ENCODE measurements around the gene CARNS1.

The CARNS1 gene

GRCh38 chr11:67375320-67376055 is 40.0 kb upstream of the CARNS1 start:
- DNase-seq (ENCODE audit: low read depth, low spot score): no peak

- DNase-seq (ENCODE audit: low read depth, low spot score): no peak
Observed at GRCh38 chr11:67376063-67376820, 39.2 kb upstream of the CARNS1 start.

DNA sequence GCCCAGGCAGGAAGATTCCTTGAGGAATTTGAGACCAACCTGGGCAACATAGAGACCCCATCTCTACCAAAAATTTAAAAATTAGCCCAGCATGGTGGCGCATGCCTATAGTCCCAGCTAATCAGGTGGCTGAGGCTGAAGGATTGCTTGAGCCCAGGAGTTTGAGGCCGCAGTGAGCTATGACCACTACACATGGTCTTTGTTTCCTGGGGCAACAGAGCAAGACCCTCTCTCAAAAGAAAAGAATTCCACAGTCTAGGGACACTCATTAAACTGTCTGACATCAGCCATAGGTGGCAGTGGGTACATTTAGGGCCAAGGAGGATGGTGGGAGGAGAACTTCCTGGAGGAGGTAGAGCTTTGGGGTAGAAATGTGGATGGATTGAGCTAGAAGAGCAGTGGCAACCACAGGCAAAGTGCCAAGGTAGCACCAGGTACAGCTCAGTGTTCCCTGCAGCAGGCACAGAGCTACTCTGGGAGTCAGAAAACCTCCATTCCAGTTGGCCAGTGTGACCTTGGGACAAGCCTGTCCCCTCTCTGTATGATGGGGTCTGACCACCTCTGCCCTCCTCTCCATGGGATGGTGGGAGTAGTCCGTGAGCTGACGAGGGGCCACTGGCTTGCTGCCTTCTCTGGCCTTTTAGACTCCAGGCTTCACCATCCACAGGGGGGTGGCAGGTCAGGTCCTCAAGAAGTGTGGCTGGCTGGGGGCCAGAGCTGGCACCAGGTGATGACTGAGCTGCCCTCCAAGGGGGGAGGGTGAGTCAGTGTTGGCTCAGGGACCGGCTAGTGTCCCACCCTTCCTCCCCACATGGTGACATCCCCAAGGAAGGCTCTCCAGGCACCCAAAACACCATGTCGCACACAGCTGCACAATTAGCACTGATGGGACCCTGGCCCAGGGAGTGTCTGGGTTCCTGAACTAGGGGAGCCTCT is 38.3 kb upstream of the CARNS1 start:
- DNase-seq (ENCODE audit: low read depth, low spot score): no peak

GRCh38 chr11:67378544-67378943 is 36.9 kb upstream of the CARNS1 start:
- DNase-seq (ENCODE audit: low read depth, low spot score): no peak

DNA sequence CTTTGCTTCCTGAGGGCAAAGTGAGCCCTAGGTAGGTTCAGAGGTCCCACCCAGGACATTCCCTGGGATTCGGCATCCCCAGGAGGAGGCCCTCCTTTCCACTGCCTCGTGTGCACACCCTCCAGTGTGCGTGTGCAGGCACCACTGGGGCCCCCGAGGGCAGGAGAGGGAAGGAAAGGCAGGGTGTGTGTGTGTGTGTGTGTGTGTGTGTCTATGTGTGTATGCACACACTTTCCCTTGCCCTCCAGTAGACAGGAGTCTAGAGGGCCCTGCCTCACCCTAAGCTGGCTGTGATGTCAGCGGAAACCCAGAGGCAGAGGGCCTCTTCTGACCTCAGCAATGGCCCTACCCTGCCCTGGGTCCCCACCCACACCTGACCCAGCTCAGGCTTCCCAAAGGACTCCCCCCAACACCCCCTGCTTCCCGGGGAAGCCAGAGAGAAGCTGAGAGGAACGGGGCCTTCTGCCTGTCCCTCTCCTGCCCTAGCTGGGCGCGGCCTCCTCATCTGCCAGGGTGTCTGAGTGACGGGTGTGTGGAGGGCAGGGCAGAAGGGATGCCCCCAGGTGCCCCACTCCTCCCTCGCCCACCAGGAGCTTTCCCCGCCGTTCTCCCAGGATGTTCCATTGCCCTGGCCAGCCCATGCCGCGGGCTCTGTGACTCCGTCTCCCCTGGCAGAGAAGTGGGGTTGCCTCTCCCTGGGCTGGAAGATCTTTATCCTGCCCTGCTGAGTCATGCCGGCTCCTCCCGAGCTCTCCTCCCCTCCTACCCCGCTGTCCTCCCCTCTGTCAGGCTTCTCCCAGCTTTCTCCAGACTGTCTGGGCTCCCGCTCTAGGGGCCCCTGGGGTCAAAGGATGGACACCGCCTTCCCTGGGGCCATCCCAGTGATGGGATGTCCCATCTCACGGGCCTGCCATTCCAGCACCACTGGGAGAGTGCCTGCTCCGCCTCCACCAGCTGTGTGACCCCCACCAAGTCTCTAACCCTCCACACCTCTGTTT is 36.1 kb upstream of the CARNS1 start:
- DNase-seq (ENCODE audit: low read depth, low spot score): no peak

DNA sequence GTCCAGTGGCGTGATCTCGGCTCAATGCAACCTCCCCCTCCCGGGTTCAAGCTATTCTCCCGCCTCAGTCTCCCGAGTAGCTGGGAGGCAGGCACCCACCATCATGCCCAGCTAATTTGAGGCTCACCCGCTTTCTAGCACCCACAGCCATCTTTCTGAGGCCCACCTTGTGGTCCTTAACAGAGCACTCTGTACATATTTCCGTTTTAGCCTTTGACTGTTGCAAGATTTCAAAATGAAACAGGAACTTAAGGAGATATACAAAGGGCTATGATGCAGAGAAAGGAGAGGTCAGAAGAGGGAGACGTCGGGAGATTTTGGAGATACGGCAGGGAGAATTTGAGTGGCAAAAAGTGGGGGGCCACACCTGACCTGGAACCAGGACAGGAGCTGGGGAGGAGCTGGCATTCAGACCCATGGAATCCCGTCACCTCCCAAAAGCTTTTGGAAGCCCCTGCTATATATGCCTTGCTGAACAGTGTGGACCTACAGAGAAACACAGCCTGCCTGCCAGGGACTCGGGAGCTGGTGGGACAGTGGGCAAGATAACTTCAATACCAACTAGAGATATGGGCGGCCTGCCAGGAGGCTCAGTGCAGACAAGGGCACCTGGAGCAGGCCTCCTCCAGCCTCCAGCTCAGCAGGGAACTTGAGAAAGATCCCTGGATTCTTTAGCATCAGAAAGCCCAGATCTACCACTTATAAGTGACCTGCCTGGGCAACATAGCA is 34.1 kb upstream of the CARNS1 start:
- no peak for DNase-seq (ENCODE audit: low read depth, low spot score)

- DNase-seq (ENCODE audit: low read depth, low spot score): no peak
Observed at GRCh38 chr11:67382276-67383136, 33.0 kb upstream of the CARNS1 start.

- DNase-seq (ENCODE audit: low read depth, low spot score): no peak
Observed at GRCh38 chr11:67384851-67385366, 30.6 kb upstream of the CARNS1 start.

DNA sequence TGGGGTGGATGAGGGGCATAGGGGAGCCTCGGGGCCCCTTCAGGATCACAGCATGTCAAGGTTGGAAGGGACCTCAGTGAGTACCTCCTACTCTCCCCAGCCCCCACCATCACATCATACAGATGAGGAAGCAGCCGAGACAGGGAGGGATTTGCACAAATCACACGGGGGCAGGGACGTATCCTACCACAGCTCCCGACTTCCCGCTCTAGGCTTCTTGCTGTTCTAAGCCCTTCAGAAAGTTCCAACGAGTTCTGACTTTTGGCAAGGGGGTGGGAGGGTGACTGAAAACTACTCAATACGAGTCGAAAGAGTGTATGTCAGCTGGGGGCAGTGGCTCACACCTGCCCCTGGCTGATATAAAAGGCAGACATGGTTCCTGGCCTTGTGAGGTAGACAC is 28.4 kb upstream of the CARNS1 start:
- DNase-seq (ENCODE audit: low read depth, low spot score): no peak

- no peak for DNase-seq (ENCODE audit: low read depth, low spot score)
Observed at GRCh38 chr11:67387518-67387917, 28.0 kb upstream of the CARNS1 start.

DNA sequence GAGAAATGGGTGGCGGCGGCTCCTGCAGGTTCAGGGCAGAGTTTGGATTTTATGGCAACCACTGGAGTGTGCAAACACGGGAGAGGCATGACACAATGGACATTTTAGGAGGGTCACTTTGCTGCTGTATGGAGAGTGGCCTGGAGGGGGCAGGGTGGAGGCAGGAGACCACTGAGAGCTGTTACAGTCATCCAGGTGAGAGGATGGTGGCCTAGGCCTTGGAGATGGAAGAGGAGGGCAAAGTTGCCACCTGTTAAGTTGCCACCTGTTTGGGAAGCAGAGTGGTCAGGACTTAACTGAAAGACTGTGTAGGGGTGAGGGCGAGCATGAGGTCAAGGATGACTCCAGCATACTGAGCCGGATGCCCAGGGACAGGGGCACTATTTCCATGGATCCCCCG is 26.0 kb upstream of the CARNS1 start:
- DNase-seq (ENCODE audit: low read depth, low spot score): no peak

GRCh38 chr11:67390947-67391303 is 24.6 kb upstream of the CARNS1 start:
- DNase-seq (ENCODE audit: low read depth, low spot score): no peak

- peak; percentile 80 for DNase-seq (ENCODE audit: low read depth, low spot score)
Observed at GRCh38 chr11:67391304-67392182, 23.9 kb upstream of the CARNS1 start, which contains the start of gene RAD9A. RAD9A (plus strand) TSS chr11:67391986; CDS start chr11:67392045, 59 bp downstream.

- no peak for DNase-seq (ENCODE audit: low read depth, low spot score)
Observed at GRCh38 chr11:67392183-67392715, 23.2 kb upstream of the CARNS1 start.

GRCh38 chr11:67393437-67393836 is 22.0 kb upstream of the CARNS1 start:
- DNase-seq (ENCODE audit: low read depth, low spot score): no peak

GRCh38 chr11:67393990-67394389 is 21.5 kb upstream of the CARNS1 start:
- DNase-seq (ENCODE audit: low read depth, low spot score): no peak

DNA sequence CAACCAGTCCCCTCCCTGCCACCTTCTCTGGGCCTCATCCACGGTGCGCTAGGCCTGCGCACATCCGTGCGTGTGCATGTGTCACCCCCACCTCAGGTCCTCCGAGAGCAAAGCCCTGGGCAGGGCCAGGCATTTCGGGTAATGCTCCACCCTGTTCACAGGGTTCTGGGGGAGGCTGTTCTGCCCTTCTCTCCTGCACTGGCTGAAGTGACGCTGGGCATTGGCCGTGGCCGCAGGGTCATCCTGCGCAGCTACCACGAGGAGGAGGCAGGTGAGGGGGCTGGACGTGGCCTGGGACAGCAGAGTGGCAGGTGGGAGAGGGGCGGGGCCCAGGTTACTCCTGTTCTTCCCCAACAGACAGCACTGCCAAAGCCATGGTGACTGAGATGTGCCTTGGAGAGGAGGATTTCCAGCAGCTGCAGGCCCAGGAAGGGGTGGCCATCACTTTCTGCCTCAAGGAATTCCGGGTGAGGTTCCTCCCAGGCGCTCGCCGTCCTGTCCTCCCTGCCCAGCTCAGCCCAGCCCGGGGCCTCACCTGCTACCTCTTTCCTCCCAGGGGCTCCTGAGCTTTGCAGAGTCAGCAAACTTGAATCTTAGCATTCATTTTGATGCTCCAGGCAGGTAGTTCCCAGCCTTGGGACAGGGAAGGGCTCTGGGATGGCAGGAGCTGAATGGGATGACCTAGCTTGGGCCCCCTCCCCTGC is 19.8 kb upstream of the CARNS1 start:
- no peak for DNase-seq (ENCODE audit: low read depth, low spot score)
